ENCODE data around the gene IGFBP7.

Gene IGFBP7

DNA sequence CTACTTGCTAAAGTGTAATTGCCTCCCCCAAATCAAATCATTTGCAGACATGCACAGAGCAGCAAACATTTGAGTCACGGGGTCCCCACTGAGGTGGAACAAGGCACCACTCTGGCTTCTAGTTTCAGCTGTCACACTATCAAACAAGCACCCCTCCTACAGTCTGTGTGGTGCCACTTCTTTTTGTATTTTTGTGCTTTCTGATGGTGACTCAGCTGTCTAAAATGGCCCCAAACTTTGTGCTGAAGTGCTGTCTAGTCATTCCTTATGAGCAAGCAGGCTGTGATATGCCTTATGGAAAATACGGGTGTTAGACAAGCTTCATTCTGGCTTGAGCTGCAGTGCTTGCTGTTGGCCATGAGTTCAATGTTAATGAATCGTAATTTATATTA, 15.4 kb downstream of the IGFBP7 start:
- no peak for DNase-seq

DNA sequence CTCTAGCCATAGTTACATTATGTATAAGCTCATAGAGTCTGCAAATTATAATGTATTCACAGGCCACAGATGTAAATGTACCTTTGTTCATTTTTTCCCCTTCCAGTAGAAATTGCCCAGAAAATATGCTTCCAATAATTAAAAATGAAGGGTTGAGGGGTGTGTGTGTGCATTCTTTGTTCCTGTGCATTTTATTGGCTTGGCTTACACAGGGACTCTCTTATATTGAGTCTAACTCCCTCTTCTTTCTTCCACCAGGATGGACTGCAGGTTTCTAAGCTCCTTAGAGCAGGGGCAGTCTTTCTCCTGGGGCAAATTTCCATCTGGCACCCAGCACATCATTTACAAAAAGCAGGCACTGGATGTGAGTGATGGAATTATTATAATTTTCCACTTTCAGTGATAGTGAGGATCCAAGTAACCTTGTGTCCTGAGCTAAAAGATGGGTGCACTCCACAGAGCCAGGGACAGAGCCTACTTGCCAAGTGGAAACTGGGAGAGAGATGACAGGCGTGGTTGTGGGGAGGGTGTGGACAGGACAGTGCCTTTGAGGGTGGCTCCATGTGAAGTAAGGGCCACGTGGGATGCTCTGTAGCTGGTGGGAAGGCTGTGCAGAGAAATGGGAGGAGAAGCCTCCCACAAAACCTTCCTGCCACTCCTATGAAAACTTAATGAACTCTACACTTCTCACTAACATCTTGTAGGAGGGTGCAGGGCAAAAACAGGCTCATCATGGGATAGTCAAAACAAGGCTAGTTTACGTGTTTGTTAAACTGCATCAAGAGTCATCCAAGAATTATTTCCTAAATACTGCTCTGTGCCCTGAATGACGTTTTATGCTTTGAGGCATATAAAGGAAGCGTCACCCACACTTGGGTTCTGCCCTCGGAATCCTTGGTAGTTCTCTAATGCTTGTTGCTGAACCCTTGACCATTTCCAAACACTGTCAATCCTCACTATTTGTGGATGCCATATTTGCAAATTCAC, 16.0 kb downstream of the IGFBP7 start:
- DNase-seq: no peak

DNA sequence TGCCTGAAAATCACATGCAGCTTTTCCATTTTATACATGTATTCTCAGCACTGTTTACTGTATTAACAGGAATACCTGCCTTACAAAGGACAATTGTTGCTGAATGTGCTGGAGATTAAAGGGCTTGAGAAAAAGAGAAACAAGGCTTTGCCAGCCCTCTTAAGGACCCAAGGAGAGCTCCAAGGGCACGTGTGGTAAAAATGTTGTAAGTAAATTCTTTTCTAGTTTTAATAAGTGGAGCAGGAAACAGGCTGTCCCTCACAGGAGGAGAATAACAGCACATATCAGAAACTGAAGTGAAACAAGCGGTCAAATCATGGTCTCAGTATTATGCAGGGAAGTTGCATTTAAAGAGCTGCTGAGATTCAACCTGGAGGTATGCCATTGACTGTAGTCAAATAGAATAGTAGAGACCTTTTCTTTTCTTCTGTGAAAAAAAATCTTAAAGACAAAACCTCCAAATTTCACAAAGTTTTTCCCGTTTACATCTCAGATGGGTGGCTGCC, 18.5 kb downstream of the IGFBP7 start:
- DNase-seq: no peak

GRCh38 chr4:57090079-57090478, 20.1 kb downstream of the IGFBP7 start:
- DNase-seq: no peak

- no peak for DNase-seq
Observed at GRCh38 chr4:57089549-57089948, 20.6 kb downstream of the IGFBP7 start.

DNA sequence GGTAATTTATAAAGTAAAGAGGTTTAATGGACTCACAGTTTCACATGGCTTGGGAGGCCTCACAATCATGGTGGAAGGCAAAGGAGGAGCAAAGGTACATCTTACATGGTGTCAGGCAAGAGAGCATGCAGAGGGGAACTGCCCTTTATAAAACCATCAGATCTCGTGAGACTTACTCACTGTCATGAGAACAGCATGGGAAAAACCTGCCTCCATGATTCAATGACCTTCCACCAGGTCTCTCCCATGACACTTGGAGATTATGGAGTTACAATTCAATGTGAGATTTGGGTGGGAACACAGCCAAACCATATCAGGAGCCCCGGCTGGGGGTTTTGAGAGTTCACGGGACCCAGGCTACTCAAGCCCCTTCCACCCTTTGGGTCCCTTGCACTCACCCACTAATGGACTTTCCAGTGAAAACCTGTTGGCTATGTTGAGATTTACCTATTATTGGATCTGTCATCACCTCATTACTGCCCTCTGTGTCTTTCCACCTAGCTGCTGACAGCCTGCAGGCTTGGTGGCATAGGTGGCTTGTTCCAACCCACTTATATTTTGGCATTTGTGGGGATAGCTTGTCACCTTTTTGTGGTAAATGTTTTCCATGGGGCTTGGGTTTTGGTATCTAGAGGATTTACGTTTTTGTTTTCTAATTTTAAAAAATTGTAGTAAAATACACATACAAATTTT, 24.0 kb downstream of the IGFBP7 start:
- no peak for DNase-seq

- DNase-seq: no peak
Observed at GRCh38 chr4:57085278-57085677, 24.9 kb downstream of the IGFBP7 start.

- DNase-seq: no peak
Observed at GRCh38 chr4:57084360-57084759, 25.8 kb downstream of the IGFBP7 start.

- DNase-seq: no peak
Observed at GRCh38 chr4:57083090-57083489, 27.1 kb downstream of the IGFBP7 start.

- no peak for DNase-seq
Observed at GRCh38 chr4:57081651-57082621, 28.2 kb downstream of the IGFBP7 start.

GRCh38 chr4:57080781-57081650, 29.2 kb downstream of the IGFBP7 start:
- DNase-seq: no peak

DNA sequence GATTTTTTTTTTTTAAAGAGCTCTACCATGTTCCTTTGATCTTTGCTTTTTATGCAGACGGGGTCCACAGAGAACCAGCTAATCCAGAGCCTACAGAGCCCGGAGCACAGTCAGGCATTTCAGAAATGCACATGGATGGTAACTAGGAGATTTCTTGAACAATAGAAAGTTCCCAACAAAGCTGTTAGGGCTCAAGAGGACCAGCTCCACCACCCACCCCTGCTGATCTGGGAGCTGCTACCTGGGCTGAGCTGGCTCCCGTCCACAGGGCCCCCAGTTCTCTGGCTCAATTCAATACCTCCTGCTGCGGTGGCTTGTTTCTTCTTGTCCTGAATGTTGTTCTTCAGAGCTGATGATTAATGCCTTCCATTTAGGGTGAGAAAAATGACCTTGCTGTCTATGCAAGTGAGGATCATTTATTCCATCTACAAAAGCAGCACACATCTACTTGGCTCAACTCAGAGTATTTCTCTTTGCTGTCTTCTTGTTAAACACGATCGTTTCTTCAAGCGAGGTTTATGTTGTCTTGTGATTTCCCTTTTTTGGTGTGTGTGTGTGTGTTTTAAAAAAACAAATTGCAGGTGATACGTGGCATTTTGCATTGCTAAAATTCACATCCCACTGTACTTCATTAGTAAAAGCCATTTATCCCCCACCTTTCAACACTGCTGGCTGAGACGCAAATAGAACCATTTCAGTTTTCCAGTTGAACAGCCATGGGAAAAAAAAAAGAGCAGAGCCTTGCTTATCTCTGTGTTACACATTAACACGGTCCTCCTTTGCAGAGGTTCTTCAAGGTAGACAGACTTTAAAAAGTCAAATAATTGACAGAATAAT, 31.3 kb downstream of the IGFBP7 start:
- DNase-seq: no peak

GRCh38 chr4:57077550-57078343, 32.4 kb downstream of the IGFBP7 start:
- DNase-seq: no peak

DNA sequence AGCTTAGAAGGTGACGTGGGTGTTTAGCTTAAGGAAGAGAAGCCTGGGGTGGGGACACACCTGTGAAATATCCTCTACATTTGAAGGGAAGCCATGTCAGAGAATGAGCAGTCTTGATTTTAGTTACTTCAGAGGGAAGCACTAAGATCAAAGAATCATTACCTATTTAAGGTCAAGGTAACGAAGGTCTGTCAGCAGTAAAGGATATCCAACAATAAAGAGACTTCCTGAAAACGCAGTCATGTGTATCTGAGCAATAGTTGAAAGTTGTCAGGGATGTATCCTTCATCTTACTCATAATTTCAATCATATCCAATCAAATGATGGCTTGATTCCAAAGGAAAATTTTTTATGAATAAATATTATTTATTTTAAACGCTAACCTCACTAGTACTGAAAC, 33.5 kb downstream of the IGFBP7 start:
- DNase-seq: no peak

DNA sequence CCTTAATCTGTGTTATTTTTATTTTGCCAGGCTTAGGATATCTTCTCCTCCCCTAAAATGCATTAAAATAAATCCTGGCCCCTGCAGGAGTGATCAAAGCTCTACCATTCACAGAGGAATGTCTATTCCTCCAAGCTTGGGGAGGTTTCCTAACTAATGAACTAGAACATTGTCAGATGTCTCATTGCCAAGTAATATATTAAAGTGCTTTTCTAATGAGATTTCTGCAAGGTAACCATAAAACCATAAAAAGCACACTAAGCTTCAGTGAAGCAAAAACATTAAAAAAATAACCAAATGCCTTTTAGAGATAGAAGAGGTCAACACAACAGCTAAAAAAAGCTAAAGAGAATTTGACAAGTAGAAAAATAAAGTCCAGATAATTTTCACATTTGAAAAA, 34.8 kb downstream of the IGFBP7 start:
- DNase-seq: no peak

DNA sequence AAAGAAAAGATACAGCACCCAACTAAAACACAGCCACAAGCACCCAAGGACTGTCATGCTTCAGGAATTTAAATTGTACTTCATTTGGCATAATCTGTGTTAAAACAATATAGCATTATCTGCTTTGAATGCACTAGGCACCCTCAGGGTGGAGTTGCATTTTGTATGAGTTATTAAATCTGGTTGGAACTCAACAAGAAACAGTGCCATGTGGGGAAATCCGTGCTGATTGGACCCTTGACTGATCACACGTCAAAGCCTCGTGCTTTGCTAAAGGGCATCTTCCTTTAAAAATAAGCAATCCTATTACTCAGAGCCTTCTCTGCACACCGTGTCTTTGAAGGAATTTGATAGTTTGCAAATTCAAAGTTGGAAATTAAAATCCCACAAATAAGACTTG, 35.4 kb downstream of the IGFBP7 start:
- no peak for DNase-seq

GRCh38 chr4:57073559-57073958, 36.6 kb downstream of the IGFBP7 start:
- DNase-seq: no peak

DNA sequence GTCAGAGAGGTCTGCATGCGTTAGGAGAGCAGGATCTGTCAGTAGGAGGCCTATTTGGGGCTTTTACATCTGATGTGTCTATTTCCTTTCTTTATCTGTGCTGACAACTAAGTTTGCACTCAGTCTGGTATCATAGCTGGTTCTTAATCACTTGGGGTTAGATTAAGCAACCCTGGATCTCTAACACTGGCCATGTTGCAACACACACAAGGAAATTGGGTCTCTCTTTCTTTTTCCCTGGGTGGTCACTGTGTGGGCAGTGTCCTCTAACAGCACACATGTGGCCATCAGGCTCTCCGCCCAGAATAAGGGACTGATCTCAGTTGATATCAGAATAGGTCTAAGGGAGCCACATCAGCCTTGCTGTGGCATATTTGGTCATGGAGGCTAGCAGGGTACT, 38.9 kb downstream of the IGFBP7 start:
- DNase-seq: no peak

DNA sequence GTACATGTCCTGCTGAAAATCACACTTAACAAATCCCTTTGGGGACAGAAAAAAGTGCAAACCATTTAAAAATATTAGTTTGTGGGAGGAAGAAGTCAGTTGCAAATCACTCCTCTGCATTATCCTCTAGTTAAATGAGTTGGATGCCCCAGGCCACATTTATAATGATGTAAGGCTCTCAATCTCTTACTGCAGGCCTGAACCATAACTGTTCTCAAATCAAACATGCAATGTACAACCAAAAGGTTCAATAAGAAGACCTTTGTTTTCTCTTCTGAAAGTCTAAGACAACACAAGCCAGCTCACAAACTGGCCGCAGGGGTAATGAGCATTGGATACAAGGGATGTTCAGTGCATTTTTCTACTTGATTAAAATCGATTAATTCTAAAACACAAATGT, 39.7 kb downstream of the IGFBP7 start:
- no peak for DNase-seq
